ENCODE data around the gene SH3GLB2. TPM values are rescaled to one million over a fixed set of nuclear protein-coding genes. Genes with fewer than 3 reads are reported as not detected.

SH3GLB2 gene
- total RNA-seq, 4 donors from 2014 or later: 89.5 to 139 (median 93.7) TPM

GRCh38 chr9:129012893-129013448 is 15.2 kb downstream of the SH3GLB2 start:
- intact Hi-C loops (cut with DNase I): no loop called here
- H3K4me3 ChIP-seq (replicated peaks in 1 of 3): no peak overlapping the region

GRCh38 chr9:129012343-129012742 is 15.8 kb downstream of the SH3GLB2 start:
- Histone ChIP-seq H3K36me3 (peaks cover 23 to 36% of the 10 kb centered on the region in 2 donors), H3K27ac (no peak overlapping the region), H3K4me3 (replicated peaks in 1 of 3) (no peak overlapping the region), H3K9me3 (no peaks in the 10 kb centered on the region), H3K4me1 (no peaks in the 10 kb centered on the region), H3K27me3 (no peaks in the 10 kb centered on the region)
- DNase-seq: no peak
- 67 to 80% methylated on average over 6 to 7 of the region's 7 CpGs for WGBS, 2 donors
- intact Hi-C loops (cut with DNase I): no loop called here
- TF ChIP-seq CTCF (IDR thresholded peaks at IDR 0.05) (no peak), POLR2A (IDR thresholded peaks at IDR 0.05) (no peak)

More at GRCh38 chr9:129012893-129013448, 15.2 kb downstream of the SH3GLB2 start:
- H3K9me3 ChIP-seq: no peaks in the 10 kb centered on the region
- H3K36me3 ChIP-seq: peaks cover 18 to 32% of the 10 kb centered on the region in 2 donors
- no peak for TF ChIP-seq POLR2A (IDR thresholded peaks at IDR 0.05)
- no peaks in the 10 kb centered on the region for H3K4me1 ChIP-seq
- no peak for DNase-seq
- H3K27me3 ChIP-seq: no peaks in the 10 kb centered on the region
- WGBS, 2 donors: 90% methylated on average over 15 to 16 of the region's 16 CpGs
- H3K27ac ChIP-seq: no peak overlapping the region

GRCh38 chr9:129011761-129012181 is 16.4 kb downstream of the SH3GLB2 start:
- H3K27me3 ChIP-seq: no peaks in the 10 kb centered on the region
- H3K4me1 ChIP-seq: no peaks in the 10 kb centered on the region
- H3K36me3 ChIP-seq: peaks cover 23 to 36% of the 10 kb centered on the region in 2 donors
- no peak overlapping the region for H3K4me3 ChIP-seq (replicated peaks in 1 of 3)
- no peak for TF ChIP-seq CTCF (IDR thresholded peaks at IDR 0.05)
- no peak for TF ChIP-seq POLR2A (IDR thresholded peaks at IDR 0.05)
- no peak for DNase-seq
- no peaks in the 10 kb centered on the region for H3K9me3 ChIP-seq
- intact Hi-C loops (cut with DNase I): no loop called here
- 96 to 98% methylated on average over 4 to 8 of the region's 11 CpGs for WGBS, 2 donors
- H3K27ac ChIP-seq: no peak overlapping the region

GRCh38 chr9:129011170-129011569 is 17.0 kb downstream of the SH3GLB2 start:
- Histone ChIP-seq H3K27ac (no peak overlapping the region), H3K9me3 (no peaks in the 10 kb centered on the region), H3K36me3 (peaks cover 25 to 36% of the 10 kb centered on the region in 2 donors), H3K4me3 (replicated peaks in 1 of 3) (no peak overlapping the region), H3K4me1 (no peaks in the 10 kb centered on the region), H3K27me3 (no peaks in the 10 kb centered on the region)
- TF ChIP-seq CTCF (IDR thresholded peaks at IDR 0.05) (no peak), POLR2A (IDR thresholded peaks at IDR 0.05) (no peak)
- 88 to 94% methylated on average over 19 of the region's 19 CpGs for WGBS, 2 donors
- DNase-seq: no peak
- intact Hi-C loops (cut with DNase I): no loop called here

- peaks cover 32 to 36% of the 10 kb centered on the region in 2 donors for H3K36me3 ChIP-seq
- DNase-seq: no peak
Measured at GRCh38 chr9:129010267-129010975, 17.7 kb downstream of the SH3GLB2 start.

More at GRCh38 chr9:129010267-129010975, 17.7 kb downstream of the SH3GLB2 start:
- Histone ChIP-seq H3K27ac (no peak overlapping the region), H3K4me1 (no peaks in the 10 kb centered on the region), H3K9me3 (no peaks in the 10 kb centered on the region), H3K27me3 (no peaks in the 10 kb centered on the region), H3K4me3 (replicated peaks in 1 of 3) (no peak overlapping the region)
- TF ChIP-seq POLR2A (IDR thresholded peaks at IDR 0.05) (no peak), CTCF (IDR thresholded peaks at IDR 0.05) (no peak)
- WGBS, 2 donors: 90 to 96% methylated on average over 4 of the region's 8 CpGs
- intact Hi-C loops (cut with DNase I): no loop called here
